Measurements from ENCODE around the gene C11orf58.

C11orf58 gene

DNA sequence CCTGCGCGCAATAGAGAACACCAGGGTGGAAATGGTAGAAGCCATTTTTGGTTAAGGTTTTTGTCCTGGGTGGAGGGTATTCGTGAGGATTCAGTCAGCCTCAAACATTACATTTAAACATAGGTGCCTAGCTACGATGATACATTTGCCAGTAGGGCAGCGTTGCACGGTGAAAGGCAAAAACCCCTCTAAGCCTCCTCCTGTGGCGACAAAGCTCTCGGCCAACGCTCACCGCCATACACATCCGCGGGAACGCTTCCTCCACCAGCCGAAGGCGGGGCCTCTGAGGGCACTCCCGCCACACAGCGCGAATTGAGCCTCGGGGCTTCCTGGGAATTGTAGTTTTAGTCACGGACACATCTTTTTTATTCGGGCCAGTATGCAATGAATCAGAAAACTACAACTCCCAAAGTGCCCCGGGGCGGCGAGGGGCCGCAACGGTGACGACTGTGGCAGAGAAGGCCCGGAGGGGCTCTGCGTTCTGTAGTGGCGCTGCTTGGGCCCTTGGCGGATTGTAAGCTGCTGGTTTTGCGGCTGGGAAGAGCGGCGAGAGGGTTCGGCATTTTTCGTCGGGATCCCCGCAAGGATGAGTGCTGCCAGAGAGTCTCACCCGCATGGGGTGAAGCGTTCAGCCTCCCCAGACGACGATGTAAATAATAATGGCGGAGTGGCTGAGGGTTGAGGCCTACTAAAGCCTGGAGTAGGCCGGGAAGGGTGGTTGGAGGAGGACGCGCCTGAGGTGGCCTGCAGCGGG is at the start of gene C11orf58:
TSS of gene C11orf58 (plus strand) at position 455 of the 754 bp plus-strand sequence. CDS start at position 587, 132 bp downstream.
- intact Hi-C loops (cut with DNase I; ENCODE audit: low total_unique reads) = no loop called here
- DNase-seq = peak; percentile 98

DNA sequence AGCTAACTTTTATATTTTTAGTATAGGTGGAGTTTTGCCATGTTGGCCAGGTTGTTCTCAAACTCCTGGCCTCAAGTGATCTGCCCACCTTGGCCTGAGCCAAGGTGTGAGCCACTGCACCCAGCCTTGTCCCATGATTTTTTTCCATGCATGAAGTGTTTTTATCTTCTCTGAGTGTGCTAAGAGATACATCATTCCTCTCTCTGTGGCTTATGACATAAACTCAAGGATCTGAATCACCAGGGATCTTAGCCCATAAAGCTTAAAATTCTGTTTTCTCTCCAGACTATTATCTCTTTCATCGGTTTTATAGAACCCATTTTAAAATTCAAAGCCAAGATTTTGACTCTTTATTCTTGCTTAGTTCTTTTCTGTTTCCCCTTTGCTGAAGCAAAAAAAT is 48.4 kb upstream of the C11orf58 start:
- Histone ChIP-seq H3K4me3 (no peak overlapping the region), H3K9me3 (no peaks in the 10 kb centered on the region), H3K27me3 (no peaks in the 10 kb centered on the region), H3K4me1 (no peaks in the 10 kb centered on the region), H3K36me3 (no peaks in the 10 kb centered on the region), H3K27ac (no peak overlapping the region)
- DNase-seq = no peak
- no peak for TF ChIP-seq CTCF (IDR thresholded peaks at IDR 0.05)
- intact Hi-C loops (cut with DNase I; ENCODE audit: low total_unique reads) = no loop called here

More for the DNA sequence above, at the start of gene C11orf58:
- Histone ChIP-seq H3K4me3 (peak within 1 kb of the TSS; percentile 63 to 65), H3K9me3 (no peaks in the 10 kb centered on the region), H3K27me3 (no peaks in the 10 kb centered on the region), H3K36me3 (peaks cover 0 to 10% (median 0%) of the 10 kb centered on the region in 3 donors), H3K4me1 (peaks cover 0 to 44% (median 33%) of the 10 kb centered on the region in 4 donors), H3K27ac (peak within 1 kb of the TSS; percentile 94)
- peak in 1 of 2 experiments; percentile 15 for TF ChIP-seq CTCF (IDR thresholded peaks at IDR 0.05)

GRCh38 chr11:16703795-16704194 is 34.7 kb upstream of the C11orf58 start:
- H3K27ac ChIP-seq = no peak overlapping the region
- no peaks in the 10 kb centered on the region for H3K4me1 ChIP-seq
- no peak overlapping the region for H3K4me3 ChIP-seq
- H3K27me3 ChIP-seq = no peaks in the 10 kb centered on the region
- intact Hi-C loops (cut with DNase I; ENCODE audit: low total_unique reads) = loop anchor here (10.0 kb wide), 1 partner anchor 259 kb away; no protein-coding TSS in a partner anchor
- no peaks in the 10 kb centered on the region for H3K36me3 ChIP-seq
- TF ChIP-seq CTCF (IDR thresholded peaks at IDR 0.05) = no peak
- H3K9me3 ChIP-seq = no peaks in the 10 kb centered on the region
- DNase-seq = no peak

DNA sequence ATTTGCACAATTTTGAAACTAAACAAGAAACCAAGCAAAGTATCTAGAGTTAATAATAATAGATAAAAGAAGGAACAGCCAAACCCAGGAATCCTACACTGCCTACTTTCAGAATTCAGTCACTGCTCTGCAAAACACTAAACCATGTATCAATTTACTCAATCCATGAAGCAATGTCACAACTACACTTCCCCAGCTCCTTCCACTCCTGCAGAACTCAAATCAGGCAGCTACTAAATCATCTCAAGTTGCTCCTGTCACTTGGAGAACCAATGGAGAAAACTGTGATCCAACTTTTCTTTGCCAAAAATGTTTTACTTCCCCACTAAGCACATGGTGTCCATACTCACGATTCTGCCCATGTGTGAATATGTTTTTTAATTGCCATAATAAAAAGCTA is 24.9 kb upstream of the C11orf58 start:
- intact Hi-C loops (cut with DNase I; ENCODE audit: low total_unique reads) = no loop called here
- Histone ChIP-seq H3K27me3 (no peaks in the 10 kb centered on the region), H3K36me3 (no peaks in the 10 kb centered on the region), H3K4me3 (no peak overlapping the region), H3K4me1 (no peaks in the 10 kb centered on the region), H3K27ac (no peak overlapping the region), H3K9me3 (no peaks in the 10 kb centered on the region)
- no peak for DNase-seq
- TF ChIP-seq CTCF (IDR thresholded peaks at IDR 0.05) = no peak

GRCh38 chr11:16722581-16723344 is 15.7 kb upstream of the C11orf58 start:
- no peak overlapping the region for H3K27ac ChIP-seq
- no peaks in the 10 kb centered on the region for H3K4me1 ChIP-seq
- DNase-seq = no peak
- H3K9me3 ChIP-seq = no peaks in the 10 kb centered on the region
- no peaks in the 10 kb centered on the region for H3K36me3 ChIP-seq
- H3K27me3 ChIP-seq = no peaks in the 10 kb centered on the region
- TF ChIP-seq CTCF (IDR thresholded peaks at IDR 0.05) = no peak
- intact Hi-C loops (cut with DNase I; ENCODE audit: low total_unique reads) = no loop called here
- no peak overlapping the region for H3K4me3 ChIP-seq

Data from tibial artery (tissue), 4 donors.